DOHH2 (cell line): Measurements from ENCODE around the gene TACR1.

Experiments used
- CTCF ChIP-seq: fragments of 200-600 bp; sonication (generic); IDR thresholded peaks from one replicate; pipeline ENCODE4 v1.5.1; 2014; ENCODE audit warnings: antibody characterized with exemption, mild to moderate bottlenecking, low read depth, low read length; ENCODE audit not compliant: poor library complexity, severe bottlenecking
- EZH2phosphoT487 ChIP-seq: fragments of 200-600 bp; sonication (generic); IDR thresholded peaks from 2 replicates; pipeline ENCODE4 v1.6.1; 2017; ENCODE audit warnings: borderline replicate concordance, mild to moderate bottlenecking, antibody characterized with exemption, low read length, moderate library complexity, mixed read lengths

GRCh38 chr2:75094405-75094804, 104.9 kb downstream of the TACR1 start:
- TF ChIP-seq CTCF, result no peak
- TF ChIP-seq EZH2phosphoT487, result no peak
